HL-60 (cell line): ENCODE data around the gene ADAMTS3.

Experiments
- CTCF ChIP-seq: IDR thresholded peaks from one replicate; pipeline ENCODE4 v1.5.1; 2011; ENCODE audit warnings: low read length, control low read depth, inconsistent platforms; ENCODE audit not compliant: insufficient read depth
- GABPA ChIP-seq: IDR thresholded peaks from 2 replicates; pipeline ENCODE4 v1.6.1; 2012; ENCODE audit warnings: low read depth
- POLR2AphosphoS5 ChIP-seq: IDR thresholded peaks from 2 replicates; pipeline ENCODE4 v1.6.1; 2012; ENCODE audit warnings: low read depth
- REST ChIP-seq: IDR thresholded peaks from 2 replicates; pipeline ENCODE4 v1.6.1; 2012; ENCODE audit warnings: low read depth; ENCODE audit not compliant: insufficient replicate concordance
- SPI1 ChIP-seq: IDR thresholded peaks from 2 replicates; pipeline ENCODE4 v1.6.1; 2012; ENCODE audit warnings: low read depth, mild to moderate bottlenecking, borderline replicate concordance

GRCh38 chr4:72591547-72592454, 22.8 kb upstream of the ADAMTS3 start:
- TF ChIP-seq REST (no peak), CTCF (no peak), POLR2AphosphoS5 (no peak), GABPA (no peak), SPI1 (no peak)
